Brain microvascular endothelial cell (primary cell): ENCODE measurements around the gene LRRC26.

ENCODE experiments used
- DNase-seq: peaks from one replicate; pipeline ENCODE4 v3.0.0-alpha.2; 2020
- H3K27ac ChIP-seq: fragments of 250-450 bp; sonication (Bioruptor Pico); 2 replicates; pipeline ENCODE4 v1.5.1; 2020; ENCODE audit warnings: mild to moderate bottlenecking, moderate library complexity
- H3K27me3 ChIP-seq: fragments of 250-450 bp; sonication (Bioruptor Pico); replicated peaks from 2 replicates; pipeline ENCODE4 v1.5.1; 2020; ENCODE audit warnings: mild to moderate bottlenecking
- H3K36me3 ChIP-seq: fragments of 250-450 bp; sonication (Bioruptor Pico); replicated peaks from 2 replicates; pipeline ENCODE4 v1.5.1; 2020; ENCODE audit warnings: mild to moderate bottlenecking
- H3K4me3 ChIP-seq: 2 replicates; pipeline ENCODE4 v1.5.1; 2011; ENCODE audit warnings: low read depth, mild to moderate bottlenecking, control low read depth, low read length, moderate library complexity
- CTCF ChIP-seq: IDR thresholded peaks from 2 replicates; pipeline ENCODE4 v1.5.1; 2011; ENCODE audit warnings: low read depth, mild to moderate bottlenecking, moderate library complexity, low read length, control low read depth, inconsistent platforms; ENCODE audit errors: missing control alignments
- in situ Hi-C: cut with HindIII; loops from 2 replicates; pipeline ENCODE4 v1.10.0; 2017; ENCODE audit warnings: low sequenced_read_pairs, low pct_ligation_motif_present

Gene LRRC26

DNA sequence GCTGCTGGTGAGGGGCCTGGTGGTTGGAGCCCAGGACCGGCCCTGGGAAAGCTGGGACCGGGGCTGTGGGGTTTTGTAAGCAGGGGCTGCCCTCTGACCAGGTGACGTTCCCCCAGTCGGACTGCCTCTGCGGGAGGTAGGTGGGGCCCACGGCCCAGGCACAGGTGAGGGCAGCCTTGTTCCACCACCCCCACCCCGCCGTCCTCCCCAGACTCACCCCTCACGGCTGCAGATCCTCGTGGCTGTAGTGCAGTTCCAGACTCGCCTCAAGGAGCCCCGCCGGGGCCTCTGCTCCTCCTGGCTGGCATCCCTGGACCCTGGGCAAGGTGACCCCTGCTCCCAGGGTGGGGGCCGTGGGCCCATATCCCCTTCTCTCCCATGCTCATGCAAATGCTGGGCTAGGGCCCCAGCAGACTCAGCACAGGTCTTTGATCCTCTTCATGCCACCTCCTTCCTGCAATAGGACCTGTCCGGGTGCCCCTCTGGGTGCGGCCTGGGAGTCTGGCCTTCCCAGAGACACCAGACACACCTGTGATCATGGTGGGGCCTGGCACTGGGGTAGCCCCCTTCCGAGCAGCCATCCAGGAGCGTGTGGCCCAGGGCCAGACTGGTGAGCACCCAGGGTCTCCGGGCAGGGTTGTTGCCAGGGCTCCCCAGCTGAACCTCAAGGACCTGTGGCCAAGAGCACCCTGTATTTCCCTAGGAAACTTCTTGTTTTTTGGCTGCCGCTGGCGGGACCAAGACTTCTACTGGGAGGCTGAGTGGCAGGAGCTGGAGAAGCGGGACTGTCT is 45.5 kb upstream of the LRRC26 start:
- Histone ChIP-seq H3K36me3 (peaks cover 2% of the 10 kb centered on the region), H3K27me3 (no peaks in the 10 kb centered on the region), H3K27ac (no peak overlapping the region), H3K4me3 (no peak overlapping the region)
- DNase-seq: no peak
- in situ Hi-C loops: no loop called here
- TF ChIP-seq CTCF: no peak

- Histone ChIP-seq H3K36me3 (peaks cover 2% of the 10 kb centered on the region), H3K27me3 (no peaks in the 10 kb centered on the region), H3K4me3 (no peak overlapping the region), H3K27ac (no peak overlapping the region)
- in situ Hi-C loops: no loop called here
- TF ChIP-seq CTCF: no peak
- no peak for DNase-seq
These were observed 44.8 kb upstream of the LRRC26 start for GRCh38 chr9:137214620-137215019.

DNA sequence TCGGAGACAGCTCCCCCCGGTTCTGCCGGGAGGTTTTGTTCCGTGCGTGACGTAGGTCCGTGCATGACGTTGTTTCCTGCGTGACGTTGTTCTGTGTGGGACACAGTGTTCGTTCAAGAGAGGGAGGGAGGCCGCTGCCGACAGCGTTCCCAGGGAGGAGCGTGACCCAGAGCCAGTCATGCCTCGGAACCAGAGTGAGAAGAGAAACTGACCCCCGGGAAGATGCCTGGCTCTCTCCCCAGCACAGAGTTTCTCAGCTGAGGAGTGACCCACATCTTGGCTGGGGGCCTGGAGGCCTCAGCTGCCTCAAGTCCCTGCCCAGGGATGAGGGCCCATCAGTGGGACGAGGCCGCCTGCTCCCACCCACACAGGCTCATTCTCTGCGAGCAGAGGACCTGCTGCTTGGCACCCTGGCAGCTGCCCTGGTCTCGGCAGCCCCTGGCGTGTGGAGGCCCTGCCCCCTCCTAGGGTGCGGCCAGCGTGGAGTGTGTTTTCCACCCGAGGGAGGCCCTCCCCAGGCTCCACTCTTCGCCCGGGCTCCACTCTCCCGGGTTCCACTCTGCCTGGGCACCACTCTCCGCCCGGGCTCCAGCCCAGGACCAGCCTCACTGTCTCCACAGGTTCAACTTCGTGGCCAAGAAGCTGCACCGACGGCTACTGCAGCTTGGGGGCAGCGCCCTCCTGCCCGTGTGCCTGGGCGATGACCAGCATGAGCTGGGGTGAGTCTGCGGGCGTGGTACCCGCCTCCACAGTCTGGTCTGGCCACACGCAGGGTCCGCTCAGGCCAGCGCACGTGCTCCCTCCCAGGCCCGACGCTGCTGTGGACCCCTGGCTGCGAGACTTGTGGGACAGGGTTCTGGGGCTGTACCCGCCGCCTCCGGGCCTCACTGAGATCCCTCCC is 43.6 kb upstream of the LRRC26 start:
- H3K27me3 ChIP-seq: no peaks in the 10 kb centered on the region
- no peak overlapping the region for H3K4me3 ChIP-seq
- H3K27ac ChIP-seq: no peak overlapping the region
- no peak for DNase-seq
- peaks cover 2% of the 10 kb centered on the region for H3K36me3 ChIP-seq
- peak; percentile 46 for TF ChIP-seq CTCF
- in situ Hi-C loops: no loop called here

DNA sequence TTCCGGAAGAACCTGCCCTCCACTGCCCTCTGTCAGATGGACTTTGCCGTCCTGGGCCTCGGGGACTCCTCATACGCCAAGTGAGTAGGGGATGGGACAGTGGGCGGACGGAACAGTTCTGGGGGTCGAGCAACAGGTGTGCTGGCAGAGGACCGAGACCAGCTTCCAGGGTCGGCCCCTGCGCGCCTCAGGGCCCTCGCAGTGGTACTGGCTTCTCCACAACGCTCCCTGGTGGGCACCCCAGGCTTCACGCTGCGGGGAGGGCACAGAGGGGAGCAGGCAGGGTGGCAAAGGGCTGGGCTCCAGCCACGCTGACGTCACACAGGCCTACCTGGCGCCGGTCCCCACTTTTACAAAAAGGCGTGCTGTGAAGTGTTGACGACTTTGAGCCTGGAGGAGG is 42.7 kb upstream of the LRRC26 start:
- in situ Hi-C loops: no loop called here
- H3K36me3 ChIP-seq: peaks cover 2% of the 10 kb centered on the region

GRCh38 chr9:137211532-137211931 is 41.7 kb upstream of the LRRC26 start:
- Histone ChIP-seq H3K27ac (no peak overlapping the region), H3K27me3 (no peaks in the 10 kb centered on the region), H3K4me3 (no peak overlapping the region), H3K36me3 (no peaks in the 10 kb centered on the region)
- no peak for TF ChIP-seq CTCF
- DNase-seq: no peak
- in situ Hi-C loops: no loop called here

More for the DNA sequence above, 42.7 kb upstream of the LRRC26 start:
- DNase-seq: no peak
- Histone ChIP-seq H3K4me3 (no peak overlapping the region), H3K27ac (no peak overlapping the region), H3K27me3 (no peaks in the 10 kb centered on the region)
- peak; percentile 15 for TF ChIP-seq CTCF
